Panc1 (cell line): ENCODE data around the gene FKBP5.

Experiments
- POLR2AphosphoS5 ChIP-seq: IDR thresholded peaks from 2 replicates; pipeline ENCODE4 v1.6.1; 2012; ENCODE audit warnings: mild to moderate bottlenecking, low read depth, low read length, moderate library complexity
- REST ChIP-seq, 2 experiments: IDR thresholded peaks; 2 replicates each; pipeline ENCODE4 v1.6.1; 2011 to 2012; ENCODE audit warnings: low read depth in 2 of 2, control low read depth in 1 of 2, low read length in 1 of 2, mild to moderate bottlenecking in 1 of 2, moderate library complexity in 1 of 2; ENCODE audit not compliant: insufficient read depth in 1 of 2
- SIN3A ChIP-seq: IDR thresholded peaks from 2 replicates; pipeline ENCODE4 v1.6.1; 2012; ENCODE audit warnings: low read depth, mild to moderate bottlenecking, low read length, moderate library complexity, borderline replicate concordance; ENCODE audit not compliant: insufficient read depth
- TCF7L2 ChIP-seq: IDR thresholded peaks from 2 replicates; pipeline ENCODE4 v1.6.1; 2011; ENCODE audit warnings: mild to moderate bottlenecking, low read depth, low read length, inconsistent platforms
- TF ChIP-seq, protein P1 (sequence below): fragments of 450-650 bp; IDR thresholded peaks from 2 replicates; pipeline ENCODE4 v1.5.1; 2017; ENCODE audit warnings: mild to moderate bottlenecking

DNA sequence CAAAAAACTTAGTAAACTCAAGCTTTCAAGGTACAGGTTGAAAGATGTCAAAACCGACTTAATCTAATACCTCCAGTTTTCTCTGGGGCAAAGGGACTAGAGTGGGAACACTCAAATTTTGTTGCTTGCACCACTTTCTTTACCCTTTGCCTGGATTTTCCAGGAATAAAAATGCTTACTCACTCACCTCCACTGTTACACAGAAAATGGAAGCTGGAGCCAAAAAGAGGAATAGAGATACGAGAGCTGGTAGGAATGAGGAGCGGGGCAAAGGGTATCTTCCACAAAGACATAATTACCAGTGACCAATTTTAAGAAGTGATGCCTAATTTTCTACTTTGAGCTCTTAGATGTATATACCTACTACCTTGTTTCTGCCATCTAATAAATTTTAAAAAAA lies 96.5 kb downstream of the FKBP5 start:
- TF ChIP-seq, protein P1, sequence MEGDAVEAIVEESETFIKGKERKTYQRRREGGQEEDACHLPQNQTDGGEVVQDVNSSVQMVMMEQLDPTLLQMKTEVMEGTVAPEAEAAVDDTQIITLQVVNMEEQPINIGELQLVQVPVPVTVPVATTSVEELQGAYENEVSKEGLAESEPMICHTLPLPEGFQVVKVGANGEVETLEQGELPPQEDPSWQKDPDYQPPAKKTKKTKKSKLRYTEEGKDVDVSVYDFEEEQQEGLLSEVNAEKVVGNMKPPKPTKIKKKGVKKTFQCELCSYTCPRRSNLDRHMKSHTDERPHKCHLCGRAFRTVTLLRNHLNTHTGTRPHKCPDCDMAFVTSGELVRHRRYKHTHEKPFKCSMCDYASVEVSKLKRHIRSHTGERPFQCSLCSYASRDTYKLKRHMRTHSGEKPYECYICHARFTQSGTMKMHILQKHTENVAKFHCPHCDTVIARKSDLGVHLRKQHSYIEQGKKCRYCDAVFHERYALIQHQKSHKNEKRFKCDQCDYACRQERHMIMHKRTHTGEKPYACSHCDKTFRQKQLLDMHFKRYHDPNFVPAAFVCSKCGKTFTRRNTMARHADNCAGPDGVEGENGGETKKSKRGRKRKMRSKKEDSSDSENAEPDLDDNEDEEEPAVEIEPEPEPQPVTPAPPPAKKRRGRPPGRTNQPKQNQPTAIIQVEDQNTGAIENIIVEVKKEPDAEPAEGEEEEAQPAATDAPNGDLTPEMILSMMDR, result no peak
- no peak for TF ChIP-seq REST (IDR thresholded peaks at IDR 0.05; ENCODE audit: insufficient read depth in 1 of 2, low read depth in 2 of 2, low read length in 1 of 2)
- TF ChIP-seq SIN3A, result no peak
- no peak for TF ChIP-seq TCF7L2
- TF ChIP-seq POLR2AphosphoS5, result no peak
